Panc1 (cell line): ENCODE measurements around the gene EP400.

ENCODE experiments used
- CTCF ChIP-seq: fragments of 450-650 bp; IDR thresholded peaks from 2 replicates; pipeline ENCODE4 v1.5.1; 2017; ENCODE audit warnings: mild to moderate bottlenecking
- POLR2AphosphoS5 ChIP-seq: IDR thresholded peaks from 2 replicates; pipeline ENCODE4 v1.6.1; 2012; ENCODE audit warnings: mild to moderate bottlenecking, low read depth, low read length, moderate library complexity
- REST ChIP-seq, 2 experiments: IDR thresholded peaks; 2 replicates each; pipeline ENCODE4 v1.6.1; 2011 to 2012; ENCODE audit warnings: low read depth in 2 of 2, control low read depth in 1 of 2, low read length in 1 of 2, mild to moderate bottlenecking in 1 of 2, moderate library complexity in 1 of 2; ENCODE audit not compliant: insufficient read depth in 1 of 2
- SIN3A ChIP-seq: IDR thresholded peaks from 2 replicates; pipeline ENCODE4 v1.6.1; 2012; ENCODE audit warnings: low read depth, mild to moderate bottlenecking, low read length, moderate library complexity, borderline replicate concordance; ENCODE audit not compliant: insufficient read depth

GRCh38 chr12:132053338-132054330 lies 103.9 kb downstream of the EP400 start:
- TF ChIP-seq CTCF (no peak), POLR2AphosphoS5 (no peak), REST (IDR thresholded peaks at IDR 0.05; ENCODE audit: insufficient read depth in 1 of 2, low read depth in 2 of 2, low read length in 1 of 2) (no peak), SIN3A (no peak)
